ENCODE data around the gene PCBP4.
"Not testable (repeated sequence)": the region's sequence is repeated elsewhere in the genome, so short reads cannot be mapped to it uniquely, and the experiment has no call there.

PCBP4 gene

GRCh38 chr3:51995346-51996163 is 28.3 kb upstream of the PCBP4 start, which contains the start of gene RPL29:
RPL29 (minus strand) TSS chr3:51995895; CDS start chr3:51995461, 434 bp downstream.
- peak; percentile 88 for DNase-seq

DNA sequence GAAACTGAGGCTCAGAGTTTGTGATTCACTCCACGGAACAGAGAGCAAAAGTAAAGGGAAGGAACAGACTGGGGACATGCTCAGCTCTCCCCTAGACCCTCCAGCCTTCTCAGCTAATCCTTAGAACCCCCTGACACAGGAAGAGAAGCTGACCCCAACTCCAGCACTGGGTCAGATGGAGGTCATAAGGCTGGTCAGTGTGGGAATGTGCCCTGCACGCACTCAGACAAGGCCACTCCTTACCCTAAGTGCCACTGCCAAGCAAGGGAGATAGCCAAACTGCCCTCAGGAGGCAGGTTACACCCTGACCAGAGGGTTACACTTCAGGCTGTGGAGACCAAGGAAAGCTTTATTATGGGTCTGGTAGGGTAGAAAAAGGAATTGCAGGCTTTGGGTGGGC is 27.3 kb upstream of the PCBP4 start:
- DNase-seq = no peak

GRCh38 chr3:51993657-51994056 is 26.4 kb upstream of the PCBP4 start:
- DNase-seq = not testable (repeated sequence)

DNA sequence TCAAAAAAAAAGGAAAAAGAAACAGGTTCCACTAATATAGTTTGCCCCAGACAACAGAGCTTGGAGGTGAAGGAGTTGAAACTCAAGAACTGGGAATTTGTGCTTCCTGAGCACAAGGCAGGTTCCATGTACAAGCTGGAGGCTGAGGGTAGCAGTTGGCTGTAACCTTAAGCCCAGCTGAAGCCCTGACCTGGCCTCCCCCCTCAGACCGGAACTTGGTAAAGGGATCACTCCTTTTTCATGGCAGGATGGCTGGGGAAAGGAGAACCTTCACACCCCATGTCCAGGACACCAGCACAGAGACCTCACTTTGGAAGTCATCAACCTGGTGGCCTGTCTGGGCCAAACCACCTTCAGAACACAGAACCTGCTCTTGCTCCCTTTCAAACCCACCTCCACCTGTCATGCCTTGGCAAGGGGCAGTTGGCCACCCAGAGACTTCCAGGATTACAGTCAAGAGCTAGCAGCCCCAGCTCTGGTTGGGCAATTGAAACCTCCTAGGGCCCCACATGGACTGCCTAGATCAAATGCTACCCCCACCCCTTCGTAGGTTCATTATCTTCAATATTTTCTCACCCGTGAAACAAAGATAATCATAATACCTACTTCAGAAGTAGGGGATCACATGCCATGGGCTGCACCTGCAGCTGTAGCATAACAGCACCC is 24.9 kb upstream of the PCBP4 start:
- DNase-seq = no peak

- DNase-seq = not testable (repeated sequence)
Measured at GRCh38 chr3:51990501-51990971, 23.3 kb upstream of the PCBP4 start.

DNA sequence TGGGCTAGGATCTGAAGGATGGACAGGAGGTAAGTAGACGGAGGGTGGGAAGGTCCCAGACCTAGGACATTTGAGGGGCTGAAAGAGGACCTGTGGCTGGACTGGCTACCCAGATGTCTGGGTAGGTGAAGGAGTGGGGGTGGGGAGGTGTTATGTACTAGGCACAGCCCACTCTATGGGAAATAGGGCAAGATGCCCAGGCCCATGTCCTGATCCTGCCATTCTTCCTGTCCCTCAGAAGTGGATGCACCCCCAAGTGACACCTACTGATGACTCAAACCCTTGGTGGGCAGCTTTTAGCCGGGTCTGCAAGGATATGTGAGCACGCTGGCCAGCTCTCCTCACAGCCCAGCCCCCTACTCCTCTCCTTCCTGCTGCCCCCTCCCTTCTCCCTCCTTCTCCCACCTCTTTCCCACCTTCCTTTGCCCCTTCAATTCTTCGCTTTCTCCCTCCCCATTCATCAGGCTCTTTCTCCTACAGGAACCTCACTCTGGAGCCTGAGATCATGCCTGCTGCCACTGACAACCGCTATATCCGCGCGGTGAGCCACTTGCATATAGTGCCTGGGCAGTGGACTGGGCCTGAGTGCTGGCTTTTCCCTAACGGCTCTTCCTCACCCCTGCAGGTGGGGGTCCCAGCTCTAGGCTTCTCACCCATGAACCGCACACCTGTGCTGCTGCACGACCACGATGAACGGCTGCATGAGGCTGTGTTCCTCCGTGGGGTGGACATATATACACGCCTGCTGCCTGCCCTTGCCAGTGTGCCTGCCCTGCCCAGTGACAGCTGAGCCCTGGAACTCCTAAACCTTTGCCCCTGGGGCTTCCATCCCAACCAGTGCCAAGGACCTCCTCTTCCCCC is 21.3 kb upstream of the PCBP4 start:
- no peak for DNase-seq

DNA sequence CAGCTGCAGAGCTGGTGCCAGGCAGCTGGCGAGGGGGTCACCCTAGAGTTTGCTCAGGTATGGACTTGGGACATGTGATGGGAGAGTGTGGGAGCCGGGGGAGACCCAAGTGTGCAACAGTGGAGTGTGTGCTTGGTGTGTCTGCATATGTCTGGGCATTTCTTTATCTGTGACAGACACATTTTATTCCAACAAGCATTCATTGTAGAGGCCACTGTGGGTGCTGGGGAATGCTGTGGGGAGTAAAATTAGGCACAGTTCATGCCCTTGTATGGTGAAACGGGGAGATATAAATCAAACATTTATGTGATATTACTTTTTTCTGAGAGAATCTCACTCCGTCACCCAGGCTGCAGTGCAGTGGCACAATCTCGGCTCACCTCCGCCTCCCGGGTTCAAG is 20.3 kb upstream of the PCBP4 start:
- DNase-seq = no peak

- no peak for DNase-seq
Measured at GRCh38 chr3:51986010-51986947, 19.0 kb upstream of the PCBP4 start.

GRCh38 chr3:51985063-51985462 is 17.8 kb upstream of the PCBP4 start:
- no peak for DNase-seq

DNA sequence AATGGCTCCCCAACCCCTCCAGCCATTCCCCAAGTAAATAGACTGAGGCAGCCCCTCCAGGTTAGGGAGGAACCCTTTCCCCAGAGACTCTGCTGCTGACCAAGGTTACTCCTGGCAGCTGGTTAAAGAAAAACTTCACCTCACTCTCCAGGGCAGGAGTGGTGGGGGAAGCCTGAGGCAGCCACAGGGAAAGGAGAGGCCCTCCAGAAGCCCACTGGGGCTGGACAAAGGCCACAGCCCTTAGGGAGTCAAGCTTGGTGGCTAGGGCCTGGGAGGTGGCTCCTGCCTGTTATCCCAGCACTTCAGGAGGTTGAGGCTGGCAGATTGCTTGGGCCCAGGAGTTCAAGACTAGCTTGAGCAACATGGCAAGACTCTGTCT is 17.0 kb upstream of the PCBP4 start:
- no peak for DNase-seq

DNA sequence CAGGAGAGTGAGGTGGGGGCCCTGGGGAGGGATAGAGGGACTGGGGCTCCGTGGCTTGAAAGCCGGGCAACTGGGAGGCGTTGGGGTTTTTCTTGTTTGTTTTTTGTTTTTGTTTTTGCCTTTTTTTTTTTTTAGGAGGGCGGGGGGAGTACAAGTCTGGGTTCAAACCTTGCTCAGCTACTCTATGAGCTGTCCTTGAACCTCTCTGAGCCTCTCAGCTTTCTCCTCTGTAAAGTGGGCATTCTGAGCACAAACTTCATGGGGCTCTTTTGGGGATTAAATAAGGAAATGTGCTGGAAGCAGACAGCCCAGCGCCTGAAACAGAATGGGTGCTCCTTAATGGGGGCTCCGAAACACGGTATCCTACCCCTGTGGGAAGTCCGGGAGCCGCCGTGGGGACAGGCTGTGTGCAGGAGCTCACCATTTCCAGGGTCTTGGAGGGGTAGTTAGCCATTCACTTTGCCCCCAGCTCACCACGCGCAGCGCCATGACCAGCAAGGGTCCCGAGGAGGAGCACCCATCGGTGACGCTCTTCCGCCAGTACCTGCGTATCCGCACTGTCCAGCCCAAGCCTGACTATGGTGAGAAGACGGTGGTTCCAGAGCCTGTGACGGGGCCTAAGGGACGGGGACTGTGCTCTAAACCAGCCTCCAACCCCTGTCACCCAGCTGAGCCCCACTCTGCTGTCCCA is 16.5 kb upstream of the PCBP4 start:
- DNase-seq = no peak

DNA sequence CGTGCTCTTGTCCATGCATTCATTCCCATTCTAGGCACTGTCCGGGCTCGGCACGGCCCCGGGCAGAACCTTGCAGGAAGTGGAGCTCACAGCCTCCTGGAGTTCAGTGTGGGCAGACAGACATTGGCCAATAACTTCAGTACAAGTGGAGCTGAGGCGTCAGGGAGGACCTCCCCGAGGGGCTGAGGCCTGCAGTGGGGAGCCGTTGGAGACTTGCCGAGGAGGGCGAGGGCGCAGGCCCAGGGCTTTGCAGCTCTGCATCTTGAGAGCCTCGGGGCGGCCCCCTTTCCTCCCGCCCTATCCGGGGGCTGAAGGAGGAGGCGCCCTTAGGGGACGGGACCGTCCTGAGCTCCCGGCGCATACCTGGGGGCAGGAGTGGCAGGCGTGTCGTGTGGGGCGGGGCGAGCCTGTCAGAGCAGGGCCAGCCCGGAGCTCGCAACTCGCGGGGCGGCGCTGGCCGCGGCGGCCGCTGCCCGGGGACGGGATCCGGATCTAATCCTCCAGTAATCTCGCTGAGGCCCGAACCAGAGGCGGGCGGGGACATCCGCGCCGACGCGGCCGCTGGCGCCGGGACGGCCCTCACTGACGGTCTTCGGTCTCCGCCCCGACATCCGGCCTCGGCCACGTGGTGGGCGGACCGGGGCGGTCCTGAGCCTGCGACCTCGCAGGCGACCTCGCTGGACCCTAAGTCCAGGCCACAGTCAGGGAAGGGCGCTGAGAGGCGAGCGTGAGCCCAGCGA is 15.8 kb upstream of the PCBP4 start, which contains the start of gene ACY1:
TSS of gene ACY1 (plus strand) at position 698 of the 740 bp plus-strand sequence. CDS start 530 bp downstream, outside the sequence.
- peak; percentile 93 for DNase-seq

DNA sequence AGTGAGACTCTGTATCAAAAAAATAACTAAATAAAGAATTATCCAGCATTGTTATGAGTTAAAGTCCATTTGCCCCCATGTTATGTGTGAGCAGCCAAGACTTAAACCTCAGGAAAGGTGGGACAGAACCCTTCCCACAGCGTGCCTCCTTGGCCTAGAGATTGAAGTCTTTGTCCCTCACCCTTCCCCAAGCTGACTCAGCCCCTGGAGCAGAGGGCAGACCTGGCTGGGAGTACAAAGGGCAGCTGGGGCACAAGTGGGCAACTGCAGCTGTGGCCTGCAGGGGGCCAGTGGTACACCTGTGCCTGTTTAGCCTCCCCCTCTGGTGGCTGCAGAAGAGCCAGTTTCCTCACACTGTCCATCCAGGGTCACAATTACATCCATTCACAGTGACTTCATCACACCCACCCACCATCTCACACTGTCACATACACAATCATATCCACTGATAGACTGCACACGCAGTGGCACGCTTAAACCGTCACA is 15.1 kb upstream of the PCBP4 start:
- DNase-seq = no peak

- no peak for DNase-seq
Measured at GRCh38 chr3:51980253-51980652, 13.0 kb upstream of the PCBP4 start.

DNA sequence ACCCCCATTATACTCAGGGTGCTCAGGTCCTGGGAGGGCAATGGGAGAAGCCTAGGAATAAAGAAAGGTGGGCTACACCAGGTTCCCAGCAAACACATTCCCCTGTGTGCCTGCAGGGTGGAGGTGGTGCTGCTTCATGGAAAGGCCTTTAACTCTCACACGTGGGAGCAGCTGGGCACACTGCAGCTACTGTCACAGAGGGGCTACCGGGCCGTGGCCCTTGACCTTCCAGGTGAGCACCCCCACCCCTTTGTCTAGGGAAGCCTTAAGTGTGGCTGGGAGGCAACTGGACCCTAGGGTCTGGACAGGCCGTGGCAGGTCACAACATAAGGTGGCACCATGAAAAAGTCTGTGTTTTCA is 10.9 kb upstream of the PCBP4 start:
- no peak for DNase-seq

GRCh38 chr3:51977446-51978142 is 10.3 kb upstream of the PCBP4 start:
- DNase-seq = no peak

DNA sequence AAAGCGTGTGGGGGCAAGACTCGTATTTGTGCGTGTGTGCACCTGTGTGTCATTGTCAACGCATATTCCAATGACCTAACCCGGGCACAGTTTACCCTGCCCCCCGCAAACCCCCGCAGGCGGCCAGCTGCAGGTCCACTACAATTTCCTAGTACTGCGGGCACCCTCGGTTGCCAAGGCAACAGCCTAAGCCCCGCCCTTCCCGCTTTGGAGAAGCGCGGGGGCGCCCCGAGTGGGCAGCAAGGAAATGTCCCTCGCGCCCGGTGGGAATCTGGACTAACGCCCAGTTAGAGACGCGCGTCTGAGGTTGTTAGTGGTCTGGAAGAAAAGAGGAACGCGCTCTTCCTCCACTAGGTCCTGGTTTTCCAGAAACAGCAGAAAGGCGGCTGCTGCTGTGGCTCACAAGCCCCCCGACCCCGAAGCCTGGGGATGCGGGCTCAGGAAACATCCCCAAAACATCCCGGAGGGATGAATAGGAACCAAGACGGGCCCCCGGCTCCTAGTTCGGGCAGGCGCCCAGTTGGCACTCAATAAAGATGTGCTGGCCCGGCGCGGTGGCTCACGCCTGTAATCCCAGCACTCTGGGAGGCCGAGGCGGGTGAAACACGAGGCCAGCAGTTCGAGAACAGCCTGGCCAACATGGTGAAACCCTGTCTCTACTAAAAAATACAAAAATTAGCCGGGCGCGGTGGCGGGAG is 8.7 kb upstream of the PCBP4 start:
- peak; percentile 70 for DNase-seq

GRCh38 chr3:51974963-51975851 is 8.0 kb upstream of the PCBP4 start, which contains the start of gene ABHD14A:
ABHD14A (plus strand) TSS chr3:51975064; CDS start chr3:51975136, 72 bp downstream.
- DNase-seq = peak; percentile 93
